ENCODE measurements around the gene AFM.

GRCh38 chr4:73468170-73468569 is 13.4 kb upstream of the AFM start:
- TF ChIP-seq CTCF (IDR thresholded peaks at IDR 0.05), result no peak
- TF ChIP-seq EZH2 (IDR thresholded peaks at IDR 0.05; ENCODE audit: borderline replicate concordance, insufficient read depth, low read depth, low read length, poor library complexity, severe bottlenecking), result no peak
